NCI-H510A treated with DMSO at 0.1 percent for 48 hours (cell line): Measurements from ENCODE around the gene ZKSCAN1.

Experiments used
- DNase-seq: peaks from one replicate; lab custom pipeline; 2025; lab: John Stamatoyannopoulos, UW

Gene ZKSCAN1

GRCh38 chr7:100081535-100082102, 66.2 kb downstream of the ZKSCAN1 start, which contains the start of gene ZNF3:
ZNF3 (minus strand) TSS chr7:100081723; CDS start chr7:100077357, 4,366 bp downstream.
- DNase-seq, result peak; percentile 87

GRCh38 chr7:100082978-100083377, 67.6 kb downstream of the ZKSCAN1 start:
- no peak for DNase-seq

GRCh38 chr7:100085515-100085914, 70.1 kb downstream of the ZKSCAN1 start:
- no peak for DNase-seq

GRCh38 chr7:100087055-100087750, 71.8 kb downstream of the ZKSCAN1 start:
- no peak for DNase-seq

GRCh38 chr7:100088095-100088620, 72.8 kb downstream of the ZKSCAN1 start:
- no peak for DNase-seq

GRCh38 chr7:100088621-100089457, 73.4 kb downstream of the ZKSCAN1 start, which contains the start of gene COPS6:
COPS6 (plus strand) TSS chr7:100088969; CDS start chr7:100088991, 22 bp downstream.
- DNase-seq, result peak; percentile 22

GRCh38 chr7:100089458-100090196, 74.2 kb downstream of the ZKSCAN1 start:
- no peak for DNase-seq

GRCh38 chr7:100090527-100091410, 75.4 kb downstream of the ZKSCAN1 start:
- no peak for DNase-seq
